T-helper 9 cell (primary cell): ENCODE results near the gene SDR42E2.
A peak's percentile ranks its signal among the peaks of the same experiment; 100 is the strongest.
"Not testable (repeated sequence)": the region's sequence is repeated elsewhere in the genome, so short reads cannot be mapped to it uniquely, and the experiment has no call there.

ENCODE experiments used
- DNase-seq: peaks from one replicate; pipeline ENCODE4 v3.0.0-alpha.2; 2020

SDR42E2 gene

DNA sequence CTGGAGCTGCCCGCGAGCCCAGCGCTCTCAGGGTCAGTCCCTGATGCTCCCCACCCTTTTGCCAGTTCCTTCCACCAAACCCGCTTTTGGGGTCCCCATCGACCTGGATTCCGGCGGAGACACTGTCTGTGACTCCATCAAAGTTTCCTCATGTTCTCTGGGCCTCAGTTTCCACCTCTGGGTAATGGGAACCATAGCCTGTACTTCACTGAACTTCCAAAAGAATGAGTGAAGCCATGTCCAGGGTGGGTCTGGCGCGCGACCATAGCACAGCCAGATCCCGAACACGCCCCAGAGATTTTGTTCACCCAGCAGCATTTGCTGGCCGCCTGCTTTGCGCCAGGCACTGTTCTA is 327 bp downstream of the SDR42E2 start:
- DNase-seq: no peak

- no peak for DNase-seq
Observed at GRCh38 chr16:22163806-22164205, 1.5 kb downstream of the SDR42E2 start.

GRCh38 chr16:22164482-22164881 is 2.2 kb downstream of the SDR42E2 start:
- DNase-seq: no peak

DNA sequence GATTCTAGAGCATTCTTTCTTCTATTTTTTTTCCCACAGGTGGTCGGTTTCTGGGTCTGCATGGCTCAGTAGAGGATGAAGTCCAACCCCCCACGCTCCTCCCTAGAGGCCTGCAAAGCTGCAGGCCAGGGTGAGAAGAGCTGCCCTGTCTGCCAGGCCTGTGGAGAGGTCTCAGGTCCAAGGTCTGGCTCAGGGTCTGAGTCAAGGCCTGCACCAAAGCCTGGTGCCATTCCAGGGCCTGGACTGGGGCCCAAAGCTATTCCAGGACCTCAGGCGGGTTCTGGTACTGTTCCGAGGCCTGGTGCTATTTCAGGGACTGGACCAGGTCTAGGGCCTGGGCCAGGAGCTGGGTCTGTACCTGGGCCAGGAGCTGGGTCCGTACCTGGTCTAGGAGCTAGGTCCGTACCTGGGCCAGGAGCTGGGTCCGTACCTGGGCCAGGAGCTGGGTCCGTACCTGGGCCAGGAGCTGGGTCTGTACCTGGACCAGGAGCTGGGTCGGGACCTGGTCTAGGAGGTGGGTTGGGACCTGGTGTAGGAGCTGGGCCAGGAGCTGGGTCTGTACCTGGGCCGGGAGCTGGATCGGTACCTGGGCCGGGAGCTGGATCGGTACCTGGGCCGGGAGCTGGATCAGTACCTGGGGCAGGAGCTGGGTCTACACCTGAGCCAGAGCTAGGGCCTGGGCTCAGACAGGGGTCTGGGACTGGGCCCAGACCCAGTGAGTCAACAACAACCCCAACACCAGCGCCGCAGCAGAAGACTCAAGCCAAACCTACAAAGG is 3.4 kb downstream of the SDR42E2 start:
- no peak for DNase-seq

DNA sequence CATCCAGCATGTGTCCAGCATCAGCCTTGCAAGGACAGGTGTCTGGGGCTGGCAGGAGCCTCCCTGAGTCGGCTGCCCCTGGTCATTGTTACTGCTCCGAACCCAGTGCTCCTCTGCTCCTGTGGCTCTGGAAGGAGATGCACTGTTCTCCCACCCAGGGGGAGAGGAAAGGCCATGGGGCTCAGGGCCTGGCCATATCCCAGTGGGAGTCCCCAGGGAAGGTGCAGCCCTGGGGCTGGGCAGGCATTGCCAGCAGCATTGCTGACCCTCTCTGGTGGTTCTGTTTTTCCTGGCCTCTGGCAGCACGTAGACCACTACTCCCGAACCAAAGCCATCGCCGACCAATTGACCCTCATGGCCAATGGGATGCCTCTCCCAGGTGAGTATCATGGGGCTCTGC is 9.6 kb downstream of the SDR42E2 start:
- DNase-seq: no peak

GRCh38 chr16:22172642-22173041 is 10.3 kb downstream of the SDR42E2 start:
- DNase-seq: not testable (repeated sequence)

- DNase-seq: no peak
Observed at GRCh38 chr16:22174642-22175041, 12.3 kb downstream of the SDR42E2 start.

DNA sequence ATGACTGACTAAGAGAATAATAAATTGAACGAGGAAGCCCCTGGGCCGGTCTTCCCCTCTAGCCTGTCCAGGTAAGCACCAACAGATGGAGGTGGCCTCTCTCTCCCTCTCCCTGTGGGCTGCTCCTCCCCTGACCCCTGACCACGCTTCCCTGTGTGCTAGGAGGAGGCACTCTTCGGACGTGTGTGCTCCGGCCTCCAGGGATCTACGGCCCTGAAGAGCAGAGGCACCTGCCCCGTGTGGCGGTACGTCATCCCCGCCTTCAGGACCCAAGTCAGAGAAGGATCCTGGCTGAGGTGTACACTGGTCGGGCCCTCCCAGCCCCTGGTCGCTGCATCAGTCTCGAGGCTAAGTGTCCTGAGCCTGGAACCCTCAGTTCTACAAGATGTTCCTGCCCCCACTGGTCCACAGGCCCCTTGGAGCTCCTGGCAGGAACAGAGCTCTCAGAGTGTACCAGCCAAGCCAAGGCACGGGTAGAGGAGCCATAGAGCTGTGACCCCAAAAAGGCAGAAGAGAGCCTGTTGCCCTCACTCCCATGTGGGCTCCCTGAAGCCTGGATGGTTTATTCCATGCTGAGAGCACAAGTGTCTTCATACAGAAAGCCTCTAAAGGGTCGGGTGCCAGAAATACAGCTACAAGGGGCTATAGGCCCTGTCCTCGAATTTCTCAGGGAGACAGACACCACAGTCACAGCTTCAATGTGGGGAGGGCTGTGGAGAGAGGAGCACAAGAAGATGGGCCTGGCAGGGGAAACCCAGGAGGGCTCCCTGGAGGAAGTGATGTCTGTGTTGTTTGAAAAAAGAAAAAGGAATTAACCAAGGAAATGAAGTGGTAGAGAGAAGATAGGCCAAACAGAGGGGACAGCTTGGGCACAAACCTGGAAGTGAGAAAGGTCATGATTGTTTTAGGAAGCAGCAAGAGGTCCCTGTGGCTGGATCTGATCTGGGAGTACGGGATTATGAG is 15.9 kb downstream of the SDR42E2 start:
- no peak for DNase-seq

GRCh38 chr16:22181426-22181825 is 19.1 kb downstream of the SDR42E2 start:
- no peak for DNase-seq

- DNase-seq: no peak
Observed at GRCh38 chr16:22181843-22182242, 19.5 kb downstream of the SDR42E2 start.

DNA sequence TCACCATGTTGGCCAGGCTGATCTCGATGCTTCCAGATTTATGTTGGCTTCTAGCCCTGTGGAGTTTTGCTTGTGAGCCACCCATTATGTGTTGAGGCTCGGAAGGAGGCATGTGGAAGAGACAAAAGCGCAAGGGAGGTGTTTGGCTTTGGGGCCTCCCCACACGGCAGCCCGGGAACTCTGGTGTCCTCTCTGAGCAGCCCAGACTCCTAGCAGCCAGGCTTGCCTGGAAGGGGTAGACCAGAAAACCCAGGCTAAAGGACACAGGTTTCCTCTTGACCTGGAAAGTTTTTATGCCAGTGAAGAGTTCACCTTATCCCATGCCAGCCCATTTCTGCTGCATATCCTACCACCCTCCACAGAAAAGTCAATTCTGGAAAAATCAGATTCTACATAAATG is 21.0 kb downstream of the SDR42E2 start:
- DNase-seq: no peak

DNA sequence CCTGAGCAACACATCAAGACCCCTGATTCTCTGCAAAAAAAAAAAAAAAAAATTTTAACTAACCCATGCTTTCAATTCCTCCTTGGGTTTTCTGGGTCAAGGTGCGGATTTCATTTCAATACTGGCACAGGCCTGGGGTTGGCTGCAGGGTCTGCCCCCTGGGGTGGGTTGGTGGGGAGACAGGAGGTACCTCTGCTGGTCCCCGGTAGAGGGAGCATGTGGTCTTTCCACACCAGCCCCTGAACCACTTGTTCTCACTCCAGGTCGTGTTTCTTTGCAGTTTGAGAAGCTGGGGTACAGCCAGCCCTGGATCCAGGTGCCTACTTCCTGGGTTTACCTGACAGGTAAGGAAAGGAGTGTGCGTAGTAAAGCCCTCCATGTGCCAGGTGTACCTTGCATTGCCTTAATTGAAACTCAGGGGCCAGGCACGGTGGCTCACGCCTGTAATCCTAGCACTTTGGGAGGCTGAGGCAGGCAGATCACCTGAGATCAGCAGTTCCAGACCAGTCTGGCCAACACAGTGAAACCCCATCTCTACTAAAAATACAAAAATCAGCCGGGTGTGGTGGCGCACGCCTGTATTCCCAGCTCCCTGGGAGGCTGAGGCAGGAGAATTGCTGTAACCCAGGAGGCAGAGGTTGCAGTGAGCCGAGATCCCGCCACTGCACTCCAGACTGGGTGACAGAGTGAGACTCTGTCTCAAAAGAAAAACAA is 21.8 kb downstream of the SDR42E2 start:
- DNase-seq: no peak

DNA sequence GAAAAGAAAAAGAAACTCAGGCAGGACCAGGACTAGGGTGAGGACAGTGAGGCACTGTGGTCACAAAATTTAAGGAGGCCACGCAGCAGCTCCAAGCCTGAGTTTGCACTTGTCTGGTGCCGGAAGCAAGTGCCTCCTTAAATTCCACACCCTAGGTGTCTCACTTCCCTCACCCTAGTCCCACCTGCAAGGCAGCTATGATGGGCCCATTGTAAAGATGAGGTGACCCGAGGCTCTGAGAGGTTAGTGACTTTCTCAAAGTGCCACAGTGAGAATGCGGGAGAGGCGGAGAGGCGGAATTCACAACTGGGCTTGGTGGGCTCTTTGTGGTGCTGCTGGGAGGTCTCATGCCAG is 22.3 kb downstream of the SDR42E2 start:
- no peak for DNase-seq

GRCh38 chr16:22186517-22186916 is 24.2 kb downstream of the SDR42E2 start:
- no peak for DNase-seq

- no peak for DNase-seq
Observed at GRCh38 chr16:22188267-22188594, 25.9 kb downstream of the SDR42E2 start.

DNA sequence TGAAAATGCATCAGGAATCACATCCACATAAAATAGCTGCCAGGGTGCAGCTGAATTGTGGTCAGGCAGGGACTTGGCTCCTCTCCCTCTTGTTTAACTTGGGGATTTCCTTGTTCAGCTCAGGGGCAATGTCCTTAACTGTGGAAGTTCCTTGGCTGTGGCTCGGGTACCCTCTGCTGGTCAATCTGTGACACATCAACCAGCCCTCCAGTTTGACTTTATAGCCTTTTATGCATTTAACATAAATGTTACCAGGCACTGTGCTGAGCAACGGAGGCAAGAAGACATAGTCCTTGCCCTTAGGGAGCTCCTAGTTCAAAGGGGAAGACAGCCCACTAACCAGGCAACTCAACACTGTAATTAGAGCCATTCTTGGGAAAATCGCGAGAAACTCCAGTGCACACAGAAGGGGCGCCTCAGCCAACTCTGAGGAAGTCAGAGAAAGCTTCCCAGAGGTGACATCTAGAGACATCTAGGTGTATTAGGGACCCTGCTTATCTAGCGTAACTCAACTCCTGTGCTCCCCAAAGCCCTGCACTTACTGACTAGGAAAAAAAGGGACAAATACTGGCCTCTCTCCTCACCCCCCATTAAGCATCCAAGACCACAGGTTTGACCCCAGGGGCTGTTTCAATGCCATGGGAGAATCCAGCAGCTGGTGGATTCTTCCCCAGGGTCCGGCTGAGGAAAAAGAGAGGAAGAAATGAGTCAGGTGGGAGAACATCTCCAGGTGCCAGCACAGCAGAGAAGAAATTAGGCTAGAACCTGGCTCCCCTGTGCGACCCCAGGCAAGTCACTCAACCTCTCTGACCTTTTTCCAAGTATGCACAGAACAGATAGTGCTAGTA is 26.5 kb downstream of the SDR42E2 start:
- peak; percentile 46 for DNase-seq

- peak; percentile 29 for DNase-seq
Observed at GRCh38 chr16:22189473-22190080, 27.3 kb downstream of the SDR42E2 start.

- peak; percentile 88 for DNase-seq
Observed at GRCh38 chr16:22190081-22190775, 27.9 kb downstream of the SDR42E2 start.

- peak; percentile 100 for DNase-seq
Observed at GRCh38 chr16:22190776-22191531, 28.6 kb downstream of the SDR42E2 start.

DNA sequence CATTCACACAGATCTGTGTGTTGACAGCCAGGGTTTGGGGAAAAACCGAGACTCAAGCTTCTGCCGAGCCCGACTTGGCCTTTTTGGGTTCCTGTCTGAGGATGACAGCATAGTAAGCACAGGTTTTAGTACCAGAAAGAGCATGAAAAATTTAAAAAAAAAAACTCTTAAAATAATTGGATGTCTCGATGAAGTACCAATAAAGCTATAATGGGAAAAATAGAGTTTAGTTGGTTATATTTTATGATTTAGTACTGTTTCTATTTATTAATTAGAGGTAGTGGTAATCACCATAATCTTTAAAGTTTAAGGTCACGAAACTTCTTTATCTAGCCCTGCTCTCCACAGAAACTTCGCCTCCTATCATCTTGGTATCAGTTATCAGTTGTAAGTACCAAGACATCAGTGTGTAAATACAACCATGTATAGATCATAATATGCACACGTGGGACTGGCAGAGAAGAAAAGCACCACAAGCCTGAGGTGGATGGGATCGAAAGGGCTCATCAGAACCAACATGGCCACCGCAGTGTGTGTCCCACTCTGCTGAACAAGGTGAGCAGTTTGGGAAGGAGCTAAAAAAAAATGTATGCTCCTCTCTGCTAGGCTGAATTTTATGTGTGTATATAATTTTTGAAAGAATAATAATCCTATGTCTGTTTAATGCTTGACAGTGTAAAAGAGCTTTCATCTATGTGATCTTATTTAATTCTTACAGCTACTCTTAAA is 29.4 kb downstream of the SDR42E2 start:
- DNase-seq: no peak
